ENCODE results near the gene TCEA3.

The TCEA3 gene

DNA sequence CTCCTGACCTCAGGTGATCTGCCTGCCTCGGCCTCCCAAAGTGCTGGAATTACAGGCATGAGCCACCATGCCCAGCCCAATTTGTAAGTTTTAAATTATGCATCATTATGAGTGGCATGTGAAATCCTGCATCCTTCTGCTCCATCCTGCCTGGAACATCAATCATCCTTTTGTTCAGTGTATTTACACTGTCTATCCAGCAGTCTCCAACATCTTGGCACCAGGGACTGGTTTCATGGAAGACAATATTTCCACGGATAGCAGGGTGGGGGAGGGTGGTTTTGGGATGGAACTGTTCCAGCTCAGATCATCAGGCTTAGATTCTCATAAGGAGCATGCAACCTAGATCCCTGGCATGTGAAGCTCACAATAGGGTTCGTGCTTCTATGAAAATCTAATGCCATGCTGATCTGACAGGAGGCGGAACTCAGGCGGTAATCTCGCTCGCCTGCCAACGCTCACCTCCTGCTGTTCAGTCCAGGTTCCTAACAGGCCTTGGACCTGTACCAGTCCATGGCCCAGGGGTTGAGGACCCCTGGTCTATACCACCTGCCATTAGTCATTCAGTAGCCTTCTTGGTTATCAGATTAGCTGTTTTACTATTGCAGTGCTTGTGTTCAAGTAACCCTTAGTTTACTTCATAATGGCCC lies 22.2 kb upstream of the TCEA3 start:
- no peak for DNase-seq

- DNase-seq = no peak
Observed at GRCh38 chr1:23444596-23445390, 20.2 kb upstream of the TCEA3 start.

GRCh38 chr1:23444104-23444533 lies 19.6 kb upstream of the TCEA3 start:
- no peak for DNase-seq

GRCh38 chr1:23442751-23443150 lies 18.2 kb upstream of the TCEA3 start:
- DNase-seq = no peak

- no peak for DNase-seq
Observed at GRCh38 chr1:23441446-23442148, 17.0 kb upstream of the TCEA3 start.

DNA sequence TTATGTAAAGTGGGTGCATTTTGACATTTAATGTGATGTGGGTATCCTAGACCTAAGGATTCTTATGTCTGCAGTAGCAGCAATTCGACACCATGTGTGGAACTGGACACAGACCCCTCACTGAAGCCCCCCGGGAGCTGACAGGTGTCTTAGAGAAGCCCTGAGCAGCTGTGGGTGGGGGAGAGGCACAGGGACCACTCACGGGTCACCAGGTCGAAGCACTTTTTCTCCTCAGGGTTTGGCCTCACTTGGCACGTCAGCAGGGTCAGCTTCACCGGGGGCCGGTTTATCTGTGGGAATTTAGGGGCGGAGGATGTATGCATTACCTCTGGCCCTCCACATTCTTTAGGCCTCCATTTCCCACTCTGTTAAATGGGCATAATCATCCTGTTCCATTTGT lies 14.0 kb upstream of the TCEA3 start:
- DNase-seq = no peak

- no peak for DNase-seq
Observed at GRCh38 chr1:23437355-23437664, 12.8 kb upstream of the TCEA3 start.

- peak; percentile 27 for DNase-seq
Observed at GRCh38 chr1:23436520-23437354, 12.2 kb upstream of the TCEA3 start.

GRCh38 chr1:23434260-23434775 lies 9.8 kb upstream of the TCEA3 start:
- DNase-seq = no peak

GRCh38 chr1:23433122-23433521 lies 8.6 kb upstream of the TCEA3 start:
- no peak for DNase-seq

DNA sequence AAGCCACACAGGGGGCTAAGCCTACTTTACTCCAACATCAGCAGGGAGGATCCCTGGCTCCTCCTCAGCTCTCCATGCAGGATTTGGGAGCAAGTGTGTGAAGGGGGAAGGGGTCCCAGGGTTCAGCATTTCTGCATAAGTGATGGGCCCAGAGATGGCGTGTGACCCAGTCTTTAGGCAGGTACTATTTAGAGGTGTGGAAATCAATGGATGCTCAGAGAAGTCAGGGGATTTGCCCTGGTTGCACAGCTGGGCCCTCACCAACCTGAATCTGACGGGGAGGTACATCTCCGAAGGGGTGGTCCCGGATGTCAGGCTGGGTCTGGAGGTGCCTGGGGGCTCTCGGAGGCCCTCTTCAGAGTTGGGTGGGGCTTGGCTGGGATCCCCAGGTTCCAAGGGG lies 6.9 kb upstream of the TCEA3 start:
- DNase-seq = no peak

DNA sequence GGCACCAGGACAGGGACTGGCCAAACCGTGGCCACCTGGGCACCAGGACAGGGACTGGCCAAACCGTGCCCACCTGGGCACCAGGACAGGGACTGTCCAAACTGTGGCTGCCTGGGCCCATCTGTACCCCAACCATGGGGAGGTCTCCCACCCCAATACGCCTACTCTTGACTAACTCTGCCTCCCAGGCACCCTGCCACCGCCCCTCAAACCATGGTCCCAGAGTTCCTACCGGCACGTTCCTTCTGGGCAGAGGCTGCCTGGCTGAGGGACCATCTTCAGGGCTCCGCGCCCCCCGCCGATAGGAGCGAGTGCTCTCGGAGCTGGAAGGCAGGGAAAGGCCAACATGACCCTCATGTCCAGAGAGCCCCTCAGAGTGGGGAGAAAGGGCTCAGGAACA lies 6.3 kb upstream of the TCEA3 start:
- no peak for DNase-seq

DNA sequence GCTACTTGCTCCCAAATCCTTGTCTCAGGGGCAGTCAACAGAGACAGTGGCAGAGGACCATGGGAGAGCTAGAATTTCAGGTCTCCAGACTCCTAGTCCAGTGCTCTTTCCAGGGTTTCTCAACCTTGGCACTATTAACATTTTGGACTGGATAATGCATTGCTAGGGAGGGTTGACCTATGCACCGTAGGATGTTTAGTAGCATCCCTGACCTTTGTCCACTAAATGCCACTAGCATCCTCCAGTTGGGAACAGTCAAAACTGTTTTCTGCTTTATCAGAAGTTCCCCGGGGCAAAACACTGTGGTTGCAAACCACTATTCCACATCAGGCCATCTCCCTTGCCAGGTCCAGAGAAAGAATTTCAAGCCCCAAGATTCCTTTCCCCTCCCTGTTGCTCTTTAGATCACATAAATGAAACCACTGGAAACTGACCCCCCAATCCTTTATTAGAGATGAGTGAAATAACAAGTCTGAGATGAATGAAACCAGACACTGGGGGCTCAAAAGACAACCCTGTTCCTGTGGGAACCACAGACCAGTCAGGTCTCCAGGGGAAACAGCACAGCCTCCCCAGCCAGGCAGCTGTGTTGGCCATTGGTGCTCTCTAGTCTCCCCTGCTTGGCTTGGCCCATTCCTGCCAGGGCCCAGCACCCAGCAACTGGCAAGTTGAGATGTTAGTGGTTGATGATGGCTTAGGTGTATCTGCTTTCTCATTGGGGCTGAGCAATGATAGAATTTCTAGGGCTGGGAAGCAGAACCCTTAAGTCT lies 3.8 kb upstream of the TCEA3 start:
- no peak for DNase-seq

DNA sequence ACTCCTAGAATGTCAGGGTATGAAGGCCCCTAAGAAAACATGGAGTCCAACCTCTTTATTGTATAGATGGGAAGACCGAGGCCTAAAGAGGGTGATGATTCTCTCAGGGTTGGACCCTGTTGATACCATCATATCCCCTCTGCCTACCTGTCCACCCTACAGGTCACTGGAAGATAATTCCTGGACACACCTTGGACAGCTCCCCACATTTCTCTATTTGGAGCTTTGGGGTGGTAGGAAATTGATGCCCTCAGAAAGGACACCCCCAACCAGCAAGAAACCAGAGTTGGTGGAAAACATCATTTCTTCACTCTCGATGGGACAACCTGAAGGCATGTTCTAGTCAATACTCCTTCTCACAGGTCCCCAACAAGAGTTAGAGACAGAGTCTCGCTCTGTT lies 3.0 kb upstream of the TCEA3 start:
- no peak for DNase-seq

DNA sequence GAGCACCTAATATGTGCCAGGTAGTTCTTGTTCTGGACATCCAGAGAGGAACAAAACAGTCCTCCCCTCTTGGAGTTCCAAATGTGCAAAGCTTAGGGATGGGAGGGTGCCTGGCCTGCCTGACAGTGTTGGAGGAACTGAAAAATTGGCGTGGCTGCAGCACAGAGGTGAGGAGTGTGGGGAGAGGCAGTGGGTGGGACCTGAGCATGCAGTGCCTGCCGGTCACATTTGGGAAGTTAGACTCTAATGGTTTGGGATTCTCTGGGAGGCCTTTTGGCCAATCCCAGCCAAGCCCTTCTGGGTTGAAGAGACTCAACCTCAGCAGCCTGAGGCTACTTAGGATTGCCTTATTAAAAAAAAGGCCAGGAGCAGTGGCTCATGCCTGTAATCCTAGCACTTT lies 2.3 kb upstream of the TCEA3 start:
- no peak for DNase-seq

DNA sequence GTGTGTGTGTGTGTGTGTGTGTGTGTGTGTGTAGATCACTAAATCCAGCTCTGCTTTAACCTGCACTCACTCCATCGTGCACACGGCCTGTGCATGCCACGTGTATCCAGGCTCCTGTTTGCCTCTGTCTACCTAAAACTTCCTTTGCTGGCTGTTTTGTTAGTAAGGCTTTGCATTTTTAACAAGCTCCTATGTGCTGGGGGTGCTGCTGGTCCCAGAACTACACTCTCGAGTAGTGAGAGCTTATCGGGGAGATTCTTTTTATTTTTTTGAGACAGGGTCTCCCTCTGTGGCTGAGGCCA lies 596 bp upstream of the TCEA3 start:
- DNase-seq = no peak

GRCh38 chr1:23423415-23424292 lies 894 bp downstream of the TCEA3 start:
- peak; percentile 38 for DNase-seq

GRCh38 chr1:23422941-23423340 lies 1.6 kb downstream of the TCEA3 start:
- DNase-seq = no peak

DNA sequence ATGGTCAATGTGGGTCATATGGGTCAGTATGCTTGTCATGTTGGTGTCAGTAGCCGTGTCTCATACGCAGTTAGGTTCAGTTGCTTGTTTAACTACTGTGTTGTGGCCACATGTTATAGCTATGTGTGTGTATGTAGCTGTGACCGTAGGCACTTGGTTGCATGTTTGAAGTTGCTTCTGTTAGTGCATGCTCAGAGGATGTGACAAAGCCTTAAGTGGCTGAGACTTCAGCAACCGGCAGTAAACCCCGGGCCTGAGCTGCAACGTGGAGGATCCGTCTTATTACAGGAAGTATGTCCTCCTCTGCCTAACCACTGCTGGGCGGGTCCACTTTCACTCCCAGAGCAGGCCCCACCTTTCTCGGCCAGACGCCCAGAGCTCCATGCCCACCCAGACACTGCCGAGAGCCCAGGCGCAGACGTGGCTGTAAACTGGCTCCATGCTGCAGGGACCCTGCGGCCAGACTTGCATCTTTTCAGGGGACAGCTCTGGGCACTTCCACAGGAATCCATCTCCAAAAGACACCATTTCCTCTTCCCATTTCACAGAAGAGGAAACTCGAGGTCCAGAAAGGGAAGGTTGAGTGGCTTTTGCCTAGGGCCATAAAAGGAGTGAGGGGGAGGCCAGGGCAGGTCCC lies 2.2 kb downstream of the TCEA3 start:
- DNase-seq = peak; percentile 39

DNA sequence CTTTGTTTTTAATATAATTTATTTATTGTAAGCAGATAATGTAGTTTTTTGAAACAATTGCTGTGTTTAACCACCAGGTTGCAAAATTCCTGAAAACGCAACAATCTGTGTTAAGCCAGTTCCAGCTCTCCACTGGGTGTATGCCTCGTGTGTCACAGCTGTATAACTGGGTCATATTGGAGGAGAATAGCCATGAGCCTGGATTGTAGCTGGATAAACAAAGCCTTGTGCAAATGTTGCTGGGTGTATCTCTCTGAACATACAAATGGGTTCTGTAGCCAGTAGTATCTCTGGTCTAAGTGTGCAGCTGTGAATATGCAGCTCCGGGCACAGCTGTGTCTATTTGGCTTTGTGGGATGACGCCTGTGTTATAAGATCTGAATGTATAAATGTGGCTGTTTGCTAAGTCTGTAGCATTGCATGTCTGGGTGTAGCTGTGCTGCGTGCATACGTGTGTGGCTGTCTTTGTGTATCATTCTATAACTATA lies 2.8 kb downstream of the TCEA3 start:
- no peak for DNase-seq

DNA sequence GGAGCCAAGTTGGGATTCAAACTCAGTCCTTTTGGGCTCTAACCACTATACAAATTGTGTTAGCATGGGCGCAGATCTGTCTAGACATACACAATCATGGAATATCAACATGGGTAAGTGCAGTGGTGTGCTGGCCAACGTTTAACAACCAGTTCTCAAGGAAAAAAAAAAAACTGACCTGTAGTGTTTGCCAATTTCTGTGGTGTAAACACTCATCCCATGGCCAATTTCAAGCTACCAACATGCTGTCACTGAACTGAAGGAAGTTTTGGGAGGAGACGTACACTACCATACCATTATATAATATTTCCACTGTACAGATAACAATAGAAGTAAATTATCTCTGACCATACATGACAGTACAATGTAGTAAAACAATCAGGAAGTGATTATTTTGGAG lies 3.2 kb downstream of the TCEA3 start:
- no peak for DNase-seq
